Activated CD4-positive, alpha-beta T cell treated with anti-CD3 and anti-CD28 coated beads, Interleukin-2, amount 50 U/mL, for 48 hours (primary cell): ENCODE results near the gene ZNF512.

Source experiments
- DNase-seq, 2 experiments: peaks; one replicate each; pipeline ENCODE4 v3.0.0-alpha.2; 2020

The ZNF512 gene

GRCh38 chr2:27638037-27638637 lies 55.3 kb downstream of the ZNF512 start:
- no peak for DNase-seq

- DNase-seq: peak in 1 of 2 experiments; percentile 21
Observed at GRCh38 chr2:27638709-27639108, 55.9 kb downstream of the ZNF512 start.

GRCh38 chr2:27640722-27641245 lies 57.9 kb downstream of the ZNF512 start:
- no peak for DNase-seq

GRCh38 chr2:27645197-27645596 lies 62.4 kb downstream of the ZNF512 start:
- DNase-seq: no peak

- no peak for DNase-seq
Observed at GRCh38 chr2:27647289-27647688, 64.4 kb downstream of the ZNF512 start.

- DNase-seq: no peak
Observed at GRCh38 chr2:27647737-27648136, 64.9 kb downstream of the ZNF512 start.

- DNase-seq: no peak
Observed at GRCh38 chr2:27651056-27651455, 68.2 kb downstream of the ZNF512 start.

- DNase-seq: no peak
Observed at GRCh38 chr2:27652341-27652740, 69.5 kb downstream of the ZNF512 start.

GRCh38 chr2:27652790-27653189 lies 69.9 kb downstream of the ZNF512 start:
- DNase-seq: no peak

GRCh38 chr2:27653397-27653796 lies 70.6 kb downstream of the ZNF512 start:
- no peak for DNase-seq

GRCh38 chr2:27655155-27655951 lies 72.5 kb downstream of the ZNF512 start:
- no peak for DNase-seq

GRCh38 chr2:27661371-27661770 lies 78.5 kb downstream of the ZNF512 start:
- no peak for DNase-seq

GRCh38 chr2:27663285-27664153 lies 80.7 kb downstream of the ZNF512 start, which contains the start of the genes SLC4A1AP and SUPT7L:
Gene SLC4A1AP, plus strand, starts transcription at chr2:27663889. Its CDS starts 26 bp downstream, at chr2:27663915.
Gene SUPT7L, minus strand, starts transcription at chr2:27663614. Its CDS starts 1,422 bp downstream, at chr2:27662192.
- peak; percentile 75 to 80 for DNase-seq

GRCh38 chr2:27664154-27664574 lies 81.3 kb downstream of the ZNF512 start:
- no peak for DNase-seq

- no peak for DNase-seq
Observed at GRCh38 chr2:27664622-27665363, 82.0 kb downstream of the ZNF512 start.

GRCh38 chr2:27667446-27667845 lies 84.6 kb downstream of the ZNF512 start:
- no peak for DNase-seq

GRCh38 chr2:27671235-27671634 lies 88.4 kb downstream of the ZNF512 start:
- no peak for DNase-seq
